NCI-H187 (cell line): ENCODE data around the gene NUPR1.
"Not testable (repeated sequence)": the region's sequence is repeated elsewhere in the genome, so short reads cannot be mapped to it uniquely, and the experiment has no call there.

Source experiments
- DNase-seq, 2 experiments: peaks; one replicate each; lab custom pipeline; 2025; lab: John Stamatoyannopoulos, UW

NUPR1 gene

DNA sequence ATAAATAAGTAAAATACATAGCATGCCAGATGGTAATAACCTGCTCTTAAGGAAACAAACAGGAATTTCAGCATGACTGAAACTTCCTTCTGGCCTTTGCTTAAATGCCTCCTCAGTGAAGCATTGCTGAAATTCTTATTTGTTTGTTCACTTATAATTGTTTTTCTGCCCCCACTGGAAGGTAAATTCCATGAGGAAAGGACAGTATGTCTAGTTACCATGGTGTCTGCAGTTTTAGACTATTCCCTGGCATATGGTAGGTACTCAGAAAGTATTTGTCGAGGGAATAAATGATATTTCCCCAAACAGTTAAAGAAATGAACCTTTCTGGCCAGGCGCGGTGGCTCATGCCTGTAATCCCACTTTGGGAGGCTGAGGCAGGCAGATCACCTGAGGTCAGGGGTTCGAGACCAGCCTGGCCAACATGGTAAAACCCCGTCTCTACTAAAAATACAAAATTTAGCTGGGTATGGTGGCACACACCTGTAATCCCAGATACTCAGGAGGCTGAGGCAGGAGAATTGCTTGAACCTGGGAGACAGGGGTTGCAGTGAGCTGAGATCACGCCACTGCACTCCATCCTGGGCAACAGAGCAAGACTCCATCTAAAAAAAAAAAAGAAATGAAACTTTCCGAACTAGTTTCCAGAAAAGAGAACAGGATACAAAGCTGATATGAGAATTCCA, 11.5 kb downstream of the NUPR1 start:
- DNase-seq = not testable (repeated sequence)

DNA sequence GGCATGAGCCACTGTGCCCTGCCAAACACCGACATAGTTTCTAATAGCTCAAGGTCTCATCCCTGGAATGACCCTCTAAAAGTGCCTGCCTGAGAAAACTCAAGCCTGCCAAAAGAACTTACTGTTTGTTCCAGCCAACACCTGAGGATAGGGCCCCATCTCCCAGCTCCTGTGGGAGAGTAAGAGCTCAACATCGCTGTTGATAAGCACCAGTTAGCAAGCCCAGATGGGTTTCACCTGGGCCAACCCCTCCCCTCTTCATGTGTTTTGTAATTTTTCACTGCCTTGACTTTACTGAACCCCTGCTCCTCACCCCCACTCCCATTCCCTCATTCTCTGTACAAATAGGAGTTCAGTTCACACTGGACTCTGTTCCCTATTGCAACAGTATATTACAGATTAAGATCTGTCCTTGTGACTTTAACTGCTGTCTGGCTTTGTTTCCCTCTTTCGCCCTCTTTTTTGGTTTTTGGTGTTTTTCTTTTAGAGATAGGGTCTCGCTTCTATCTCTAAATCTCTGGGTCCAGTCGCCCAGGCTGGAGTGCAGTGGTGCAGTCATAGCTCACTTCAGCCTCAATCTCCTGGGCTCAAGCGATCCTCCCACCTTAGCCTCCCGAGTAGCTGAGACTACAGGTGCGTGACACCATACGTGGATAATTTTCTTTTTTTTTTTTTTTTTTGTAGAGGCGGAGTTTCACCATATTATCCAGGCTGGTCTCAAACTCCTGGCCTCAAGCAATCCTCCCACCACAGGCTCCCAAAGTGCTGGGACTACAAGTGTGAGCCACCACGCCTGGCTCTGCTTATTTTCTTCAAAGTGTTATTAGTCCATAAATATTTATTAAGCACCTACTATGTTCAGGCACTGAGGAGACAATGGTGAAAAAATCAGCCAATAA, 12.3 kb downstream of the NUPR1 start:
- no peak for DNase-seq

DNA sequence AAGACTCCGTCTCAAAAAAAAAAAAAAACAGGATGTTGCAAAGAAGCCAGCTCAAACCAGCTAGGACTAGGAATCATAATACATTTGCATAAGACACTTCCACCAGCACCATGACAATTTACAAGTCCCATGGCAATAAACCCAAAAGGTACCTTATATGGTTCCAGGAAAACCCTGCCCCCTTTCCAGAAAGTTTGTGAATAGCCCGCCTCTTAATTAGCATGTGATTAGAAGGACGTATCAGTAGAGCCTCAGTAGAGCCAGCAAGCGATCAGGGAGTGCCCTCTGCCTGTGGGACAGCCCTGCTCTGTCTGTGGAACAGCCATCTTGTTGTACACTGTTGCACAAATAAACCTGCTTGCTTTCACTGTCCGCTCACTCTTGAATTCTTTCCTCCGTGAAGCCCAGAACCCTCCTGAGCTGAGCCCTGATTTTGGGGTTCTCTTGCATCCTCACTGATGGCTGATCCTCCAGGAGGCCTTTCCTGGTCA, 14.0 kb downstream of the NUPR1 start:
- DNase-seq = no peak

DNA sequence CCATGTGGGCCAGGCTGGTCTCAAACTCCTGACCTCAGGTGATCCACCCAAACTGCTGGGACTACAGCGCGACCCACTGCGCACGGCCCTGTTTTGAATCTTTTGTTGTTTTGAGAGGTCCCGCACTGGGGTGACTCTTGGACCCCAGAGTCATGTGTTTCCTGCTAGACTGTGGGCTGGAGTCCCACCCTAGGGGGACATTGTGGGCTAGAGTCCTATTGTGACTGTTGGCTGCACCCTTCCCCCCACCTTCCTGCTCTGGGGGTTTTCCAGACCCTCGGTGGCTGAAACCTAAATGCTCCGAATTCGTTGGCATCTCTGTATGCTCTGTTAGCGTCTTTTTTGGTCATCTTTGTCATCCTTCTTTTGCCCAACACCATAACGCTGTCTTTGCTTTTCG, 16.0 kb downstream of the NUPR1 start:
- DNase-seq = no peak

DNA sequence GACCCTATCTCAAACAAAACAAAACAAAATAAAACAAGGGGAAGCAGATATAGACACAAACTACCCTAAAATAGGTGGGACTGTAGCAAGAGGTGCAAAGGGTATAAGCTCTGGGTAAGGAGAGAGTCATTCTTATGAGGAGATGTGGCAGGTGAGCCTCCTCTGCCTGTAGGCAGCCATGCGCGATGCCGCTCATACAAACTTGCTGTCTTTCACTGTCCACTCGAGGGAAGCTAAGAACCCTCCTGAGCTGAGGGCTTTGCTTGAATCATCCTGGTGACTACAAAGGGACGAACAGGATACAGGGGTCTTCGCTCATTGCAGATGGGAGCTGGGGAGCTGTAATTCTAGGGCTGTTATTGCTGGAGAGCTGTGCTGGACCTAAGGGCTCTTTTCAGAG, 17.3 kb downstream of the NUPR1 start:
- DNase-seq = no peak

DNA sequence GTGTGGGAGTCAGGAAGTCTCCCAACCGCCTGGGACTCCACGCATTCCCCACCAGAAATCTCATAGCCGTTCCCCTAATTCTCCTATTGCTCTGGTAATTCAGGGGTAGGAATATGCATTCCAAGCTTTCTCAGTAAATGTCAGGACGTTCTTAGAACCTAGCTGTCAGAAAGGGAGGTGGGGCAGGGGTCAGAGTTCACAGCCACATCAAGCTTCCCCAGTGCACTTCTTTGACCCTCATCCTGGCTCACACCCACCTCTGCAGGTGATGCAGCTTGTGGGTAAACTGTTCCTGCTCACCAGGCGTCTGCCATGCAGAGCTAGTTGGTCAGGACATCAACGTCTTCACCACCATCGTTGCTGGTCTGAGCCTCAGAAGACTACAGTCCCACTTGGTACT, 18.1 kb downstream of the NUPR1 start:
- DNase-seq = no peak

DNA sequence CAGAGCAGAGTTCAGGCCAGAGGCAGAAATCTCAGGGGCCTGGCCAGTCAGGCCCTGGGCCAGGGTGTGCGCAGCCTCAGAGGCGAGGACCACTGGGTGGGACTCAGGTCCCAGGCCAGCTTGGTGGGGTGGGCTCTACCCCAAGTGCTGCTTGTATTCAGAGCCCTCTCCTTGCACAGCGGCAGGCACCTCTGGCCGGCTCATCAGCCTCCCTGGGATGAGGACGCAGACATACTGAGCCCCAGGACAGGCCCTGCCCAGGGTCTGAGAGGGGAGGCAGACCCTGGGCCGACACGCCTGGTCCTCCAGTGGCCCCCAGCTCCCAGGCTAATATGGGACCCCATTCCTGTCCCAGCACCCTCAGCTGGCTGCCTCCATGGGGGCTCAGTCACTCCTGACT, 24.5 kb downstream of the NUPR1 start:
- no peak for DNase-seq

DNA sequence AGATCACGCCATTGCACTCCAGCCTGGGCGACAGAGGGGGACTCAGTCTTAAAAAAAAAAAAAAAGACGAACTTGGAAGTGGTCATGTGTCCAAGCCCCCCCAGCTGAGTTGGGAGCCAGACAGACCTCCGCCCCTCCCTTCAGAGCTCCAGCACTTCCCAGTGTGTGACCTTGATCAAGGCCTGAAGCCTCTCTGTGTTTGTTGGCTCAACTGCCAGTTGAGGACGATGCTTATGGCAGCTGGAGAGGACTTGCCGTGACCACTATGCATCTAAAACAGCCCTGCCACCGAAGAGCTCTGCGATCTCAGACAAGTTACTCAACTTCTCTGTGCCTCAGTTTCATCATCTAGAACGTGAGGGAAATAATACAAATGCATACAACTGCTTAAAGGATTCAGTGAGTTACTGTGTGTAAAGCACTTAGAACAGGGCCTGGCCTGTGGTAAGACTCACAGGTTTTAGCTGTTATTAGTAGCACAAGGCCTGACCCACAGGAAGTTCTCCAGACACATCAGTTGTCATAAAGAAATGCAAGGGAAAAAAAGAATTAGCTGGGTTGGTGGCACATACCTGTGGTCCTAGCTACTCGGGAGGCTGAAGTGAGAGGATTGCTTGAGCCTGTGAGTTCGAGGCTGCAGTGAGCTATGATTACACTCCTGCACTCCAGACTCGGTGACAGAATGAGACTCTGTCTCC, 25.1 kb downstream of the NUPR1 start:
- no peak for DNase-seq

DNA sequence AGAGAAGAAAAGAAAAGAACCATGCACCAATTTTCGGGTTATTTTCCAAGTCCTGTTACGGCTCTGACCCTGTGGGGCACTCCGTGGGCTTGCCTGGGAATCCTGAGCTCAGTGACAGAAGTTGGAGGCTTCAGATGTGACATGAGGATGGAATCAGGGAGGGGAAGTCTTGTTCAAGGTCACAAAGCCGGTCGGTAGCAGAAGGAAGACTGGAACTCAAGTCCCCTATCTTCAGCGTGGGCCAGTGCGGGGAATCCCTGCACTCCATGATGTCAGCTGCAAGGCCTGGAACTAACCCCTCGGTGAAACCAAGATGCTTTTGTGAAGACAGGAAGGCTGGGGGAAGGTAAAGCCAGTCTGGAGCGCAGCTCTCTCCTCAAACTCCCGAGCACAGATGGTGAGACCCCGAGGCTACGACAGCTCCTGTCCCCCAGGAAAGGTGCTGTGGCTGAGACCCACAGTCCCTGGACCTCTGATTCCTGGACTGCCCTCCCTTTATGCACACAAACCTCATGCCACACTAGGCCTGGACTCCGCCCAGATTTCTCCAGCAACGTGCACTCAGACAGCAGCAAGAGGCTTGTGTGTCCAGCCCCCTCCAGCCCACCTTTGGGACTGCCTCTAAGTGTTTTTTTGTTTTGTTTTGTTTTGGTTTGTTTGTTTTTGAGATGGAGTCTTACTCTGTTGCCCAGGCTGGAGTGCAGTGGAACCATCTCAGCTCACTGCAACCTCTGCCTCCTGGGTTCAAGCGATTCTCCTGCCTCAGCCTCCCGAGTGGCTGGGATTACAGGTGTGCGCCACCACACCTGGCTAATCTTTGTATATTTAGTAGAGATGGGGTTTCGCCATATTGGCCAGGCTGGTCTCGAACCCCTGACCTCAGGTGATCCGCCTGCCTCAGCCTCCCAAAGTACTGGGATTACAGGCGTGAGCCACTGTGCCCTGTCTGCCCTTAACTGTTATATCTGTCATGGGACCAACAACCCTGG, 26.7 kb downstream of the NUPR1 start:
- DNase-seq = no peak

DNA sequence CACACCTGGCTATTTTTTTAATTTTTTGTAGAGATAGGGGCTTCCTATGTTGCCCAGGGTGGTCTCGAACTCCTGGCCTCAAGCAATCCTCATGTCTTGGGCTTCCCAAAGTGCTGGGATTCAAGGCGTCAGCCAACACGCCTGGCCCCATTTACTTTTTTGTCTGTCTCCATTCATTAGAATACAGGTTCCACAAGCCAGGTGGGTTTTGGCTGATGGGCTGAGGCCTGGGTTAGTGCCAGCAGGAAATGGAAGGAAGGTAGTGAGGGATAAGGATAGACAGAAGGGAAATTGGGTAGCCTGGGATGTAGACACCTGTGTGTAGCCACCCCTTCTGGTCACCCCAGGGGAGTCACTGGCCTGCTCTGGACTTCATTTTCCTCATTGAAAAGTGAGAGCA, 27.7 kb downstream of the NUPR1 start:
- DNase-seq = no peak

DNA sequence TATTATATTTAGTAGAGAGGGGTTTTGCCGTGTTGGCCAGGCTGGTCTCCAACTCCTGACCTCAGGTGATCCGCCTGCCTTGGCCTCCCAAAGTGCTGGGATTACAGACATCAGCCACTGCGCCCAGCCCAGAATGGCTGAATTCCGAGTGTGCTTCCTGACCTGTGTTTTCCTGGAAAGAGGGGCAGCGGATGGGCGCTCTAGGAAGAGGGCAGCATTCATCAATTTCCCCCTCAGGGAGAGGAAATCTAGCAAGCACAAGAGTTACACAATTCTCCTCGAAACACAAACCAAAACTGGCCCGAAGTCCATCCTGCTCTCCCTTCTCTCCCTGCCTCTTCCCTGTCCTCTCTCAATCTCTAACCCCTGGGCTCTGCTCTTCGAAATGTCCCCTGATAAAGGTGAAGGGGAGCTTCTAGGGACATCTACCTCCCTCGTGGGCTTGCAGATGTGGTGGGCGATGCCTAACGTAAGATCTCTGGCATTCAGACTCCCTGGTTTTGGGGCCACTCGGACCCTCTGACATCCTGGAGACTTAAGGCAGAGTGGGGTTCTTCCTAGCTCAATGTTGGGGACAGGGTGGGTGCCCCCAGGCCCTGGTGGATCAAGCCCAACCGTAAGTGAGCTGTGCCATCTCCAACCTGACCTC, 33.2 kb downstream of the NUPR1 start:
- no peak for DNase-seq

DNA sequence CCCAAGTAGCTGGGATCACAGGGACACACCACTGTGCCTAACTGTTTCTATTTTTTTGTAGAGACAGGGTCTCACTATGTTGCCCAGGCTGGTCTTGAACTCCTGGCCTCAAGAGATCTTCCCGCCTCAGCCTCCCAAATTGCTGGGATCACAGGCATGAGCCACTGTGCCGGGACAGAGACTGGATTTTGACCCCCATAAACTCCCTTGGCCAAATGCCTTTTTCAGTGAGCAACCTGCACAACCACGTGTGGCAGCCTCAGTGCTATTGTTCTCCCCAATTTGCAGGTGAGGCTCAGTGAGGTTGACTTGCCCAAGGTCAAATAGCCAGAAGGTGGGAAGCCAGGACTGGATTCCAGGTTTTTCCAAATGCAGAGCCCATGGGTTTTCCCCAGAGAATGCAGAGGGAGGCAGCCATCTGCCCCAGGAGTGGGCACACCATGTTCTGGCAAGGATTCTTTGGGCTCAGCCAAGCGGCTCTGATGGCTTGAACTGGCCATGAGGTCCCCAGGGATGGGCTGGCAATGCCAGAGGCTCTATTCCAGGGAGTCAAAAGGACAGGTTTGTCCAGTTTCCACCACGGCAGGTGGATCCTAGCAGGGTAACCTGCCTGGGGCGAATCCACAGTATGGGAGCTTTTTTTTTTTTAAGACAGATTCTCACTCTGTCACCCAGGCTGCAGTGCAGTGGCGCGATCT, 33.9 kb downstream of the NUPR1 start:
- DNase-seq = no peak

DNA sequence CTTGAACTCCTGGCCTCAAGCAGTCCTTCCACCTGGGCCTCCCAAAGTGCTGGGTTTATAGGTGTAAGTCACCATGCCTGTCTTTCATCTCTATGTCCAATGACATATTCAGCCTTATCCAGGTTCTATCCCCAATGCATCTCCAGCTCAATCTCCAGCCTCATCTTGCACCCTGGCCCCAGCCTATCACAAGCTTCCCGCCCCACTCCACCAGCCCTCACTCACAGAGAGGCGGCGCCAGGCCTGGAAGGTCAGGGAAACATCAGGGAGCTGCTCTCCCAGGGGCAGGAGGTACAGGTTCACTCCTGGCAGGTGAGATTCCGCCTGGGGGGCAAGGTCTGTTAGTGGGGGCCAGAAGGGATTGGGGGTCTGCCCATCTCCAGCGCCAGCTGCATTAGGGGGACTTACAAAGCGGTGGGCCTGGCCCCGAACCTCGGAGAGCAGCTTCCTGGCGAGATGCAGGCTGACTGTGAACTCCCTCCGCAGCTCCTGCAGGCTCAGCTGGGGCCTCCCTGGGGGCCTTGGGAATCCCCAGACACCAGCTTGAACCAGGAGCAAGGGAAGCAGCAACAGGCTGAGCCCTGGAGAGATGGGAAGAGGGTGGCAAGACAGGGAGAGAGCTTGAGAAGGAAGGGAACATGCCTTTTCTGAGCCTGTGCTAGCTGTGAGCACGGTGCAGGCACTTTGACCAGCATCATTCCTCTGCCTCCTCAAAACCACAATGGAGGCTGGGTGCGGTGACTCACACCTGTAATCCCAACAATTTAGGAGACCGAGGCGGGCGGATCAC, 35.1 kb downstream of the NUPR1 start:
- no peak for DNase-seq

DNA sequence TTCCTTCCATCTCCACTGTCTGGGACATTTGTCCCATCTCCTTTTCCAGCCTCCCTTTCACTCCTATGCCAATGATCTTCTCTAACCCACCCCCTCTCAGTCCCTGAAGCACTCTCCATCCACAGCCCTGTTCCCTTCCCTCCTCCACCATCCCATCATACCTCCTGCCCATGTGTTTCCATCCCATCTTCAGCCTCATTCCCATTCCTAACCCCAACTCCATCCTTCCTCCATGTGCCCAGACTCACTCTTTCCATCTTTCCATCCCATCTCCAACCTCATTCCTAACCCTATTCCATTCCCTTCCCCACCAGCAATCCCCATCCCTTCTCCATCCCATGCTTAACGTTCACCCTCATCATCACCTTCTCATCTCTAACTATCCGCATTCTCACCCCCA, 36.5 kb downstream of the NUPR1 start:
- DNase-seq = no peak

DNA sequence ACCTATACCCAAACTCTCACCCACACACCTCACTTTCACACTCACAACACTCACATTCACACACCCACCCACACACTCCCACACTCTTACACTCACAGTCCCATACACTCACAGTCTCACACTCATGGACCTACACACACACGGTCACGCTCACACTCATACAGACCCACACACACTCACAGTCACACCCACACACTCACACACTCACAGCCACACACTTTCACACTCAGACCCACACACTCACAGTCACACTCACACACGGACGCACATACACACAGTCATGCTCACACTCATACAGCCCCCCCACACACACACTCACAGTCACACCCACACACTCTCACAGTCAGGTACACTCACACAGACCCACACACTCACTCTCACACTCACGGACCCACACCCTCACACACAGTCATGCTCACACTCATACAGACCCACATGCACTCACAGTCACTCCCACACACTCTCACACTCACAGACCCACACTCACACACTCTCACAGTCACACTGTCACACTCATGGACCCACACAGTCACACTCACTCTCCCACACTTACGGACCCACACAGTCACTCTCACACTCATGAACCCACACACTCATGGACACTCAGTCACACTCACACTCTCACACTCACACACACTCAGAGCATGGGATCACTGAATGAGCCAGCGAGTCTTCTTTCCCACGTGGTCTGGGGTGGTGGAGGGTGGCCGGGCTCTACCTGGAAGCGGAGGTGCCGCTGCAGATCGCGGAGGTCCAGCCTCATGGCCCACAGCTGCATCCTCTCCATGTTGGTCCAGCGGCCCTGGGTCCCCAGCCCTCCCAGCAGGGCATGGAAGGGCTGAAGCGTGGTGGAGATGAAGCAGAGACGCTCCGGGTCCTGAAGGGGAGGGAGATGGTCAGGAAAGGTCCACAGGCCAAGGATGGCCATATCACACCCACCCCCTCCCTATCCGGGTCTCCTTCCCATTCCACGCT, 37.2 kb downstream of the NUPR1 start:
- no peak for DNase-seq

DNA sequence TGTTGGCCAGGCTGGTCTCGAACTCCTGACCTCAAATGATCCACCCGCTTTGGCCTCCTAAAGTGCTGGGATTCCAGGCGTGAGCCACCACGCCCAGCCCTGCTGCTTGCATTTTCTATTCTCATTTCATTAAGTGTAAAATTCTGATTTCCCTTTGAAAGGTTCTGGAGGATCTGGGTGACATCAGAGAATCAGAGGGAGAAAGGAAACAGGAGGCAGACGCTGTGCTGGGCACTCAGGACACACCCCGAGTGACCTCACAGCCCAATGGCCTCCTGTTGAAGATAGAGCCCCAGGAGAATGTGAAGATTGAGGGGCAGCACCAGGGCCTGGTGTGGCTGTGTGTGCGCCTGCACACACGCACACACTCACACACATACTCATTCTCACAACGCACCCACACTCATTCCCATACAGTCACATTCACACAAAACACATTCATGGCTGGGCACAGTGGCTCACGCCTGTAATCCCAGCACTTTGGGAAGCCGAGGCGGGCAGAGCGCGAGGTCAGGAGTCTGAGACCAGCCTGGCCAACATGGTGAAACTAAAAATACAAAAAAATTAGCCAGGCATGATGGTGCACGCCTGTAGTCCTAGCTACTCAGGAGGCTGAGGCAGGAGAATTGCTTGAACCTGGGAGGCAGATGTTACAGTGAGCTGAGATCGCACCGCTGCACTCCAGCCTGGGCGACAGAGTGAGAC, 38.1 kb downstream of the NUPR1 start:
- not testable (repeated sequence) for DNase-seq

DNA sequence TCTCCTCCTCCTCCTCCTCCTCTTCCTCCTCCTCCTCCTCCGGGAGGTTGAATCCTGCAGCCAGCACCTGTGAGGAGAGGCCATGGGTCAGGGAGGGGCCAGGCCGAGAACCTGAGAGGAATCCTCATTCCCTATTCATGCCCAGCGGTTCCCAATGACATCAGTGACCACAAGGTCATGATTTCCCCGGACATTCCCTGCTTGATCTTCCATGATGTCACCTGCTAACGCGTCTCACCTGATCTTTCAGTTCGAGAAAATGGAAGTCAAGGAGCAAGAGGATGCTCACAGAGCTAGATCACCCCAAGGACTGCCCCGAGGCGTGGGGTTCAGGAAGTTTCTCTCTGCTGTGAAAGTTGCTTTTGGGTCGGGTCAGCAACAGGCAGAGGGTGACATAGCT, 38.9 kb downstream of the NUPR1 start:
- DNase-seq = no peak
